Astrocyte of the cerebellum (primary cell): ENCODE results near the gene CCDC110.

Source experiments
- DNase-seq: peaks from one replicate; pipeline ENCODE4 v3.0.0-alpha.2; 2011; ENCODE audit warnings: low read depth
- H3K4me3 ChIP-seq: 2 replicates; pipeline ENCODE4 v1.5.1; 2011; ENCODE audit warnings: mild to moderate bottlenecking, low read depth, low read length, moderate library complexity
- CTCF ChIP-seq: IDR thresholded peaks from 2 replicates; pipeline ENCODE4 v1.5.1; 2012; ENCODE audit warnings: low read length, low read depth, moderate library complexity, mild to moderate bottlenecking; ENCODE audit errors: missing control alignments
- in situ Hi-C: cut with HindIII; loops from 2 replicates; pipeline ENCODE4 v1.10.0; 2017; ENCODE audit warnings: low sequenced_read_pairs

The CCDC110 gene

GRCh38 chr4:185411849-185412248, 59.7 kb downstream of the CCDC110 start:
- in situ Hi-C loops, result no loop called here
- no peak for DNase-seq
- TF ChIP-seq CTCF, result no peak
- H3K4me3 ChIP-seq, result no peak overlapping the region

- DNase-seq, result no peak
- H3K4me3 ChIP-seq, result no peak overlapping the region
- in situ Hi-C loops, result no loop called here
- TF ChIP-seq CTCF, result no peak
Measured at GRCh38 chr4:185408432-185408831, 63.1 kb downstream of the CCDC110 start.

- no peak for TF ChIP-seq CTCF
- DNase-seq, result no peak
- in situ Hi-C loops, result no loop called here
- H3K4me3 ChIP-seq, result no peak overlapping the region
Measured at GRCh38 chr4:185405296-185405999, 66.1 kb downstream of the CCDC110 start.

GRCh38 chr4:185404031-185404430, 67.5 kb downstream of the CCDC110 start:
- no peak for DNase-seq
- no peak for TF ChIP-seq CTCF
- H3K4me3 ChIP-seq, result no peak overlapping the region
- in situ Hi-C loops, result no loop called here

GRCh38 chr4:185399466-185399865, 72.1 kb downstream of the CCDC110 start:
- no peak overlapping the region for H3K4me3 ChIP-seq
- DNase-seq, result no peak
- TF ChIP-seq CTCF, result no peak
- in situ Hi-C loops, result loop anchor here (5.0 kb wide), 1 partner anchor 42 kb away; no protein-coding TSS in a partner anchor

GRCh38 chr4:185398618-185399017, 72.9 kb downstream of the CCDC110 start:
- in situ Hi-C loops, result loop anchor here (5.0 kb wide), 1 partner anchor 41 kb away; no protein-coding TSS in a partner anchor
- no peak for TF ChIP-seq CTCF
- no peak overlapping the region for H3K4me3 ChIP-seq
- no peak for DNase-seq
